ENCODE results near the gene AVP.

Gene AVP

GRCh38 chr20:3047486-3048419, 36.8 kb downstream of the AVP start:
- DNase-seq (ENCODE audit: low read depth in 2 of 2): no peak

- no peak for DNase-seq (ENCODE audit: low read depth in 2 of 2)
Measured at GRCh38 chr20:3046677-3047462, 37.7 kb downstream of the AVP start.

- peak; percentile 43 for DNase-seq (ENCODE audit: low read depth in 2 of 2)
Measured at GRCh38 chr20:3045816-3046676, 38.5 kb downstream of the AVP start, which contains the start of gene MRPS26. Gene MRPS26, plus strand, starts transcription at chr20:3046052. Its CDS starts 17 bp downstream, at chr20:3046069.

- DNase-seq (ENCODE audit: low read depth in 2 of 2): peak in 1 of 2 experiments; percentile 13
Measured at GRCh38 chr20:3045042-3045815, 39.3 kb downstream of the AVP start.

- no peak for DNase-seq (ENCODE audit: low read depth in 2 of 2)
Measured at GRCh38 chr20:3044336-3044965, 40.1 kb downstream of the AVP start.

GRCh38 chr20:3043322-3043721, 41.2 kb downstream of the AVP start, which contains the start of gene GNRH2:
Gene GNRH2, plus strand, starts transcription at chr20:3043622. Its CDS starts 793 bp downstream, at chr20:3044415.
- no peak for DNase-seq (ENCODE audit: low read depth in 2 of 2)

GRCh38 chr20:3042625-3043024, 41.9 kb downstream of the AVP start:
- DNase-seq (ENCODE audit: low read depth in 2 of 2): no peak

GRCh38 chr20:3041854-3042409, 42.6 kb downstream of the AVP start:
- DNase-seq (ENCODE audit: low read depth in 2 of 2): no peak

- DNase-seq (ENCODE audit: low read depth in 2 of 2): no peak
Measured at GRCh38 chr20:3040086-3040485, 44.4 kb downstream of the AVP start.

GRCh38 chr20:3039426-3039825, 45.1 kb downstream of the AVP start:
- DNase-seq (ENCODE audit: low read depth in 2 of 2): no peak

GRCh38 chr20:3038454-3038853, 46.1 kb downstream of the AVP start:
- DNase-seq (ENCODE audit: low read depth in 2 of 2): no peak

GRCh38 chr20:3037654-3038053, 46.9 kb downstream of the AVP start:
- DNase-seq (ENCODE audit: low read depth in 2 of 2): no peak

GRCh38 chr20:3032624-3033023, 51.9 kb downstream of the AVP start:
- DNase-seq (ENCODE audit: low read depth in 2 of 2): no peak
